Stimulated activated CD4-positive, alpha-beta T cell treated with anti-CD3 and anti-CD28 coated beads, Interleukin-1b, Interleukin-23, amount 100 ng/mL, for 1 hour (primary cell): ENCODE results near the gene MAGI1.

ENCODE experiments used
- DNase-seq, 2 donors: peaks; one replicate each; pipeline ENCODE4 v3.0.0-alpha.2; 2020; ENCODE audit warnings: low read depth in 2 of 2

Gene MAGI1

GRCh38 chr3:66014651-66015050 is 24.1 kb downstream of the MAGI1 start:
- DNase-seq = no peak

GRCh38 chr3:66014056-66014455 is 24.7 kb downstream of the MAGI1 start:
- DNase-seq = no peak

- no peak for DNase-seq
Measured at GRCh38 chr3:66012711-66013110, 26.0 kb downstream of the MAGI1 start.

- DNase-seq = no peak
Measured at GRCh38 chr3:66010739-66011655, 27.7 kb downstream of the MAGI1 start.

GRCh38 chr3:66010348-66010738 is 28.4 kb downstream of the MAGI1 start:
- no peak for DNase-seq

- no peak for DNase-seq
Measured at GRCh38 chr3:66004244-66004643, 34.5 kb downstream of the MAGI1 start.

GRCh38 chr3:66001626-66002025 is 37.1 kb downstream of the MAGI1 start:
- no peak for DNase-seq

GRCh38 chr3:66000506-66000905 is 38.2 kb downstream of the MAGI1 start:
- no peak for DNase-seq

- DNase-seq = no peak
Measured at GRCh38 chr3:65999606-66000005, 39.1 kb downstream of the MAGI1 start.

GRCh38 chr3:65996589-65996988 is 42.1 kb downstream of the MAGI1 start:
- no peak for DNase-seq

- DNase-seq = no peak
Measured at GRCh38 chr3:65995515-65995914, 43.2 kb downstream of the MAGI1 start.

GRCh38 chr3:65995030-65995429 is 43.7 kb downstream of the MAGI1 start:
- no peak for DNase-seq

GRCh38 chr3:65993134-65993900 is 45.4 kb downstream of the MAGI1 start:
- DNase-seq = no peak

- no peak for DNase-seq
Measured at GRCh38 chr3:65992106-65992505, 46.6 kb downstream of the MAGI1 start.

GRCh38 chr3:65988411-65989180 is 50.1 kb downstream of the MAGI1 start:
- no peak for DNase-seq

- no peak for DNase-seq
Measured at GRCh38 chr3:65986285-65986684, 52.4 kb downstream of the MAGI1 start.

GRCh38 chr3:65984975-65985374 is 53.7 kb downstream of the MAGI1 start:
- no peak for DNase-seq

- no peak for DNase-seq
Measured at GRCh38 chr3:65983100-65983499, 55.6 kb downstream of the MAGI1 start.

GRCh38 chr3:65979731-65980130 is 59.0 kb downstream of the MAGI1 start:
- DNase-seq = no peak

GRCh38 chr3:65979162-65979561 is 59.6 kb downstream of the MAGI1 start:
- no peak for DNase-seq

GRCh38 chr3:65978116-65978515 is 60.6 kb downstream of the MAGI1 start:
- DNase-seq = no peak

- no peak for DNase-seq
Measured at GRCh38 chr3:65975032-65975431, 63.7 kb downstream of the MAGI1 start.
